Mesenteric fat pad (tissue), 1 donor: ENCODE results near the gene STAU1. TPM values are rescaled to one million over a fixed set of nuclear protein-coding genes. Genes with fewer than 3 reads are reported as not detected.
"Not testable (repeated sequence)": the region's sequence is repeated elsewhere in the genome, so short reads cannot be mapped to it uniquely, and the experiment has no call there.

Source experiments
- DNase-seq: peaks from one replicate; pipeline ENCODE4 v3.0.0-alpha.2; 2020; ENCODE audit warnings: low spot score
- total RNA-seq: library from RNA; stranded (reverse); fragmentation: NEBNext Ultra II Directional; extraction: Animal tissue kit (Norgen Biotek cat#: 25700); gene quantifications from one replicate; pipeline ENCODE4 v1.2.1, GENCODE V29; 2021
- donor health status: DM: yes; HTN: yes; CAD: no.

The STAU1 gene
- total RNA-seq, 1 donor from 2014 or later = 84.1 TPM

GRCh38 chr20:49123982-49124381, 64.2 kb downstream of the STAU1 start:
- no peak for DNase-seq

- DNase-seq = no peak
These were observed 65.2 kb downstream of the STAU1 start for GRCh38 chr20:49122920-49123319.

DNA sequence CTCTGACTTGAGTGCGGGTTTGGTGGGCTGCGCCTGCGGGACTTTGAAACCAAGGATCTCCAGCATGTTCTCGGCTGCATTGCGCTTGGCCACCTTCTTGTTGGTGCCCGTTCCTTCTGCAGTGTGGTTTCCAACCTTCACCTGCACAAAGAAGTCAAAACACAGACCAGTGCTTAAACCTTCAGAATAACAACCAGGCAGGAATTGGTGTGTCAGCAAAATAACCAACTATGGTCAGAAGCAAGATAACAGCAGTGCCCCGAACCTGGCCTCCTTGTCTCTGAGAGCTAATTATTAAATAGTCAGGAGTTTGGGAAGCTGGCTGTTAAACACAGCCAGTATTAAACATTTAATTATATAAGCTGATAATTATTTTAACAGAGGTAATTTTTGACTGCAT, 68.1 kb downstream of the STAU1 start:
- DNase-seq = no peak

DNA sequence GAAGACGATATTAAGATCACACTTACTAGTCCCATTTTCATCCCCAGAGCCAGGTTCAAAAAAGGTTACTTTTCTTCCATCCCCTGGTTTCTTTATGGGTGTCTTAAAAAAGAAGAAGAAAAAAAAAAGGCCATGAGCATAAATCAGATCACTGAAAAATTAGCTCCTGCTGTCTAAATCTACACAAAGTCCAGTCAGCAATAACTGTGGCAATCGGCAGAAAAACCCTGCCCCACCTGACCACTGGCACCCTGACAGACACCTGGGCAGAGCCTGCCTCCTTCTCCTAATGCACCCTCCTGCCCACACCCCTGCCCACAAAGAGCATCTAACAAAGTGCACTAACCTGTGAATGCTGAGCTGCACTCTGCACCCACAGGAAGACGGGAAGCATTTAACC, 69.8 kb downstream of the STAU1 start:
- no peak for DNase-seq

GRCh38 chr20:49115564-49115963, 72.6 kb downstream of the STAU1 start:
- DNase-seq = no peak

- DNase-seq = no peak
These were observed 75.4 kb downstream of the STAU1 start for GRCh38 chr20:49112596-49113274.

DNA sequence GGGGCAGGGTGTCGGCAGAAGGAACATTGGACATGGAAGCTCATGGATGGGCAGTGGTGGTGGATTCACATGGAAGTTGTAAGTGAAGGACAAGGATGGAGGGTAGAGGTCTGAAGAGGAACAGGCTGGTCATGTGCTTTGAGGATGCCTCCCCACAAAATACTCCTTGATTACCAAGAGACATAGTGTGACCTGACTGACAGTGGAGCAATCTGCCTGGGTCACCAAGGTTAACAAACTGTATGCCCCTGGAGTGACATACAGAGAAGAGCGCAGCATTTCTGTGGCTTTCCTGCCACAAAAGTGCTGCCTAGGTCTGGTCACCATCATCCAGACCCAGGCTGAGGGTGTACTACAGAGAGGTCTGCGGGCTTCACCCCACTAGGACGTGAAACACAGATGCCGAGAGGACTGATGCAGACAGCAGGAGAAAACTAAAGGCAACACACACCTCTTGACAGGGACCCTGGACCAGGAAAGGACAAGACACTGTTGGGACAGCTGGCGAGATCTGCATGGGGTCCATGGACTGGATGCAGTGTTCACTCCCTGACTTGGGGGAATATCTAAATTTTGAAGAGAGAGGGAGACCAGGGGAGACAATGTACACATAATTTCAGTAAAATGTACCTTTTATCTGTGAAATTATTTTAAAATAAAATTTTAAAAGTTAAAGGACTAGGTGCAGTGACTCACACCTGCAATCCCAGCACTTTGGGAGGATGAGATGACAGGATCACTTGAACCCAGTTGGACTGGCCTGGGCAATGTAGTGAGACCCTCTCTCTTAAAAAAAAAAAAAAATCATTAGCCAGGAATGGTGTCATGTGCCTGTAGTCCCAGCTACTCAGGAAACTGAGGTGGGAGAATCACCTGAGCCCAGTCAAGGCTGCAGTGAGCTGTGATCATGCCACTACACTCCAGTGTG, 77.1 kb downstream of the STAU1 start:
- DNase-seq = no peak

- no peak for DNase-seq
These were observed 81.8 kb downstream of the STAU1 start for GRCh38 chr20:49106328-49106727.

DNA sequence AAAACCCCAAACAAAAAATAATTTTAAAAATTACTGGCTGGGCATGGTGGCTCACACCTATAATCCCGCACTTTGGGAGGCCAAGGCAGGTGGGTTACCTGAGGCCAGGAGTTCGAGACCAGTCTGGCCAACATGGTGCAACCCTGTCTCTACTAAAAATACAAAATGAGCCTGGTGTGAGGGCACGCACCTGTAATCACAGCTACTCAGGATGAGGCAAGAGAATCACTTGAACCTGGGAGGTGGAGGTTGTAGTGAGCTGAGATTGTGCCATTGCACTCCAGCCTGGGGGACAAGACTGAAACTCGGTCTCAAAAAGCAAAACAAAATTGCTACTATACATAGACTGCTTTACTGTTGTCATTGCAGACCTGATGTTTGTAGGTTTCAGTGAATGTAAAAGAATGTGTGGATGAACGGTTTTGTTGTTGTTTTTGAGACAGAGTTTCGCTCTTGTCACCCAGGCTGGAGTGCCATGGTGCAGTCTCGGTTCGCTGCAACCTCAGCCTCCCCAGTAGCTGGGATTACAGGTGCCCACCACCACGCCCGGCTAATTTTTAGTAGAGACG, 83.1 kb downstream of the STAU1 start:
- not testable (repeated sequence) for DNase-seq

DNA sequence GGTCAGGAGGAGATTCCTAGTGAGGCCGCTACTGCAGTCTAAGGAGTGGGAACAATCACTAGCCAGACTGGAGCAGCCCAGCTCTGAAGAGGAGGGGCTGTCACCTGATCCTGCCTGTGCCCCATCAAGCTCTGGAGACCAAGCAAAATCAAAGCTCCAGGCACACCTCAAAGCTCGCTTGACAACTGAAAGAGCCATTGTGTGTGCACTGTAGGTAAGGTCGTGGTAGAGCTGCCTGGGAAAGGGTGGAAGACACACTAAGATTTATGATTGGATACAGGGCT, 83.8 kb downstream of the STAU1 start:
- DNase-seq = no peak

DNA sequence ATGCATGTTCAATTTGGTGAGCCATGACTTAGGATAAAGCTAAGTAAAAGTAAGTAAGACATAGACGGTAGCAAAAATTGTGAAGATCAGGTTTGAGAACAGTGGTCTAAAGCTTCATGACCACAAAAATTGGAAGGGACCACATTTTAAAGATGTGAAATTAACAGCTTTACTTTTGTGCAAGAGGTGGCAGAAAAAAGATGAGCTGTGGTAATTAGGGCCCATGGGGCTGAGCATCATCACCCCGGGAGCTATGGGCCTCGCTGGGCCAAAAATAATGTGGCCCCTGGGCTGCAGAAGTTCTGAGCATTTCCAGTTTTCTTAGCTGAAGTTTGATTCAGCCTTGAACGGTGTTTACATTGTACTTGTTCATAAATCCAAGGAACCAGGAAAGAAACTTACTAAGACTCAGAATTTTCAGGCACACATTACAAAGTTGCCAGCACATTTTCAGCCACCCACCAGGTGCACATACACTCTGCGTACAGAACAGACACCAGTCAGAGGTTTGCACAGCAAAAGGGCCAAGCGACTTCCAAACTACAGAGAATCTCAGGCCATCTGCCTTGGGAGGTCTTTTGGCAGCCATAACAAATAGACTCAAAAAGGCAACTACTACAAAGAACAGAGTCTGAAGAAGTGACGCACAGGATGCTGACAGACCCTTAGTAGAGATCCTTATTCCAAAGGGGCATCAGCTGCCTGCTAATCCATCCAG, 84.3 kb downstream of the STAU1 start:
- no peak for DNase-seq

GRCh38 chr20:49103019-49103418, 85.1 kb downstream of the STAU1 start:
- DNase-seq = no peak

GRCh38 chr20:49100972-49101371, 87.2 kb downstream of the STAU1 start:
- DNase-seq = no peak

DNA sequence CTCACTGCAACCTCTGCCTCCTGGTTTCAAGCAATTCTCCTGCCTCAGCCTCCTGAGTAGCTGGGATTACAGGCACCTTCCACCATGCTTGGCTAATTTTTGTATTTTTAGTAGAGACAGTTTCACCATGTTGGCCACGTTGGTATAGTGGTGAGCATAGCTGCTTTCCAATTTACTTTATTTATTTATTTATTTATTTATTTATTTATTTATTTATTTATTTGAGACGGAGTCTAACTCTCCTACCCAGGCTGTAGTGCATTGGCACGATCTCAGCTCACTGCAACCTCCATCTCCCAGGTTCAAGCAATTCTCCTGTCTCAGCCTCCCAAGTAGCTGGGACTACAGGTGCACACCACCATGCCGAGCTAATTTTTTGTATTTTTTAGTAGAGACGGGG, 87.8 kb downstream of the STAU1 start:
- DNase-seq = not testable (repeated sequence)

DNA sequence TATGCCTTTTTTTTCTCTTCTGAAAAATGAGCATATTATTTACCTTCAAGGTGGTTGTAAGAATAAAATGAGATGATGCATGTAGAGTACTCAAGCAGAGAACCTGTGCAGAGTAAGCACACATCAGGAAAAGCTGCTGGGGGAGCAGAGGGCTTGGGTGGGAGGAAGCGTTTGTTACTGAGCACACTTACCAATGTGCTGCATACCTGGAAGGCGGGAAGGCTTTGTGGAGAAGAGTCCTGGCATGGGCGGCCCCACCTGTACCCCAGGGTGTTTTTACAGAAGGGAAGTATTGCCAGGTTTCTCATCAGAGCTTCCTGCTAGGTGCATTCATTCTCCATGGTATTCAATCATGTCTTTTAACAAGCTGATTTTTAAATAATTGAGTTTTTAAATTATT, 89.1 kb downstream of the STAU1 start:
- DNase-seq = no peak

DNA sequence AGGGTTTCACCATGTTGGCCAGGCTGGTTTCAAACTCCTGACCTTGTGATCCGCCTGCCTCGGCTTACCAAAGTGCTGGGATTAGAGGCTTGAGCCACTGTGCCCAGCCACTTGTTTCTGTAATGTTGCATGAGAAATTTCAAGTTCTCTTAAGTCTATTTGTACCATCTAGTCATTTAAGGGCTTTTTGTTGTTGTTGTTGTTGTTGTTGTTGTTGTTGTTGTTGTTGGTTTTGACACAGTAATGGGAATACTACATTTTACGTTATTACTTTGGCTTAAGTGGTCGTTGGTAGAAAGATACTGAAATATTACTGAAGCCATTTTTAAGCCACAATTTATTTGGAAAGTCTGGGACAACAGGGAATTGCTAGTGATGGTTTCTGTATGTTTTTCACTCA, 90.0 kb downstream of the STAU1 start:
- no peak for DNase-seq

GRCh38 chr20:49097159-49097558, 91.0 kb downstream of the STAU1 start:
- DNase-seq = no peak

DNA sequence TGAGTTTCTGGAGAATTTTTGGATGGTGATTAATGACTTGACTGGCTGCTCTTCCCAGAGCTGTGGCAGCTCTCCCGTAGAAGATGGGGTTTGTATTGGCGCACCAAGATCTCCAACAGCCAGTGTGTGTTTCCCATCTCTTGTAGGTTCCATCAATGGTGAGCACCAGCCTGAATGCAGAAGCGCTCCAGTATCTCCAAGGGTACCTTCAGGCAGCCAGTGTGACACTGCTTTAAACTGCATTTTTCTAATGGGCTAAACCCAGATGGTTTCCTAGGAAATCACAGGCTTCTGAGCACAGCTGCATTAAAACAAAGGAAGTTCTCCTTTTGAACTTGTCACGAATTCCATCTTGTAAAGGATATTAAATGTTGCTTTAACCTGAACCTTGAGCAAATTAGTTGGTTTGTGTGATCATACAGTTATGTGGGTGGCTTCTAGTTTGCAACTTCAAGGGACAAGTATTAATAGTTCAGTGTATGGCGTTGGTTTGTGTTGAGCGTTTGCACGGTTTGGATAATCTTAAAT, 91.9 kb downstream of the STAU1 start:
- DNase-seq = no peak

GRCh38 chr20:49091762-49092161, 96.4 kb downstream of the STAU1 start:
- no peak for DNase-seq

DNA sequence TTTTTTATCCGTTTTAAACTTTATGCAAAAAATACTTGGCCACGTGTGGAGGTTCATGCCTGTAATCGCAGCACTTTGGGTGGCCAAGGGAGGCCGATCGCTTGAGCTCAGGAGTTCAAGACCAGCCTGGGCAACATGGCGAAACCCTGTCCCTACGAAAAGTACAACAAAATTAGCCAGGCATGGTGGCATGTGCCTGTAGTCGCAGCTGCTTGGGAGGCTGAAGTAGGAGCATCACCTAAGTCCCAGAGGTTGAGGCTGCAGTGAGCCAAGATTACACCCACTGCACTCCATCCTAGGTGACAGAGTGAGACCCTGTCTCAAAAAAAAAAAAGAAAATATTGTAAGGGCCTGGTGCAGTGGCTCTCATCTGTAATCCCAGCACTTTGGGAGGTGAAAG, 97.0 kb downstream of the STAU1 start:
- no peak for DNase-seq

- DNase-seq = not testable (repeated sequence)
These were observed 105.8 kb downstream of the STAU1 start for GRCh38 chr20:49082295-49082694.

GRCh38 chr20:49078310-49078709, 109.8 kb downstream of the STAU1 start:
- no peak for DNase-seq
